DND-41 (cell line): Measurements from ENCODE around the gene S100A16.

ENCODE experiments used
- EZH2 ChIP-seq: IDR thresholded peaks from 3 replicates; pipeline ENCODE4 v1.6.1; 2012; ENCODE audit warnings: borderline replicate concordance, low read depth, mild to moderate bottlenecking, moderate library complexity, low read length, inconsistent platforms; ENCODE audit not compliant: severe bottlenecking
- TF ChIP-seq, protein P1 (sequence below): IDR thresholded peaks from 2 replicates; pipeline ENCODE4 v1.5.1; 2012; ENCODE audit warnings: borderline replicate concordance, low read length, moderate library complexity, mild to moderate bottlenecking; ENCODE audit not compliant: poor library complexity, severe bottlenecking; ENCODE audit errors: extremely low read depth

DNA sequence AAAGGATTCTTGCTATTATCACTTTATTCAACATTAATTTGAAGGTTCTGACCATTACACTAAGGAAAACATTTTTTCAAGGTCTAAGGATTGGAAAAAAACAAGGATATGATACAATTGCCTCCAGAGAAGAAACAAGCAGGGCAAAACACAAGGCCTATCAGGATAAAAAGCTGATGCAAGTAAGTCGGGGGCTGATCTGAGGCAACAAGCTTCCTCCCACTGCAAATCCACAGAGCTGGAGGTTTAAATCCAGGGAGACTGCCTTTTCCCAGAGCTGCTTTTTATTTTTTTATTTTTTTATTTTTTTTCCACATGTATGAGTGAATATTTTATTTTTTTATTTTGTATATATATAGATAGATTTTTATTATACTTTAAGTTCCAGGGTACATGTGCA, 27.9 kb downstream of the S100A16 start:
- TF ChIP-seq, protein P1, sequence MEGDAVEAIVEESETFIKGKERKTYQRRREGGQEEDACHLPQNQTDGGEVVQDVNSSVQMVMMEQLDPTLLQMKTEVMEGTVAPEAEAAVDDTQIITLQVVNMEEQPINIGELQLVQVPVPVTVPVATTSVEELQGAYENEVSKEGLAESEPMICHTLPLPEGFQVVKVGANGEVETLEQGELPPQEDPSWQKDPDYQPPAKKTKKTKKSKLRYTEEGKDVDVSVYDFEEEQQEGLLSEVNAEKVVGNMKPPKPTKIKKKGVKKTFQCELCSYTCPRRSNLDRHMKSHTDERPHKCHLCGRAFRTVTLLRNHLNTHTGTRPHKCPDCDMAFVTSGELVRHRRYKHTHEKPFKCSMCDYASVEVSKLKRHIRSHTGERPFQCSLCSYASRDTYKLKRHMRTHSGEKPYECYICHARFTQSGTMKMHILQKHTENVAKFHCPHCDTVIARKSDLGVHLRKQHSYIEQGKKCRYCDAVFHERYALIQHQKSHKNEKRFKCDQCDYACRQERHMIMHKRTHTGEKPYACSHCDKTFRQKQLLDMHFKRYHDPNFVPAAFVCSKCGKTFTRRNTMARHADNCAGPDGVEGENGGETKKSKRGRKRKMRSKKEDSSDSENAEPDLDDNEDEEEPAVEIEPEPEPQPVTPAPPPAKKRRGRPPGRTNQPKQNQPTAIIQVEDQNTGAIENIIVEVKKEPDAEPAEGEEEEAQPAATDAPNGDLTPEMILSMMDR = no peak
- TF ChIP-seq EZH2 = no peak
